ENCODE measurements around the gene ZNF641.

Gene ZNF641

DNA sequence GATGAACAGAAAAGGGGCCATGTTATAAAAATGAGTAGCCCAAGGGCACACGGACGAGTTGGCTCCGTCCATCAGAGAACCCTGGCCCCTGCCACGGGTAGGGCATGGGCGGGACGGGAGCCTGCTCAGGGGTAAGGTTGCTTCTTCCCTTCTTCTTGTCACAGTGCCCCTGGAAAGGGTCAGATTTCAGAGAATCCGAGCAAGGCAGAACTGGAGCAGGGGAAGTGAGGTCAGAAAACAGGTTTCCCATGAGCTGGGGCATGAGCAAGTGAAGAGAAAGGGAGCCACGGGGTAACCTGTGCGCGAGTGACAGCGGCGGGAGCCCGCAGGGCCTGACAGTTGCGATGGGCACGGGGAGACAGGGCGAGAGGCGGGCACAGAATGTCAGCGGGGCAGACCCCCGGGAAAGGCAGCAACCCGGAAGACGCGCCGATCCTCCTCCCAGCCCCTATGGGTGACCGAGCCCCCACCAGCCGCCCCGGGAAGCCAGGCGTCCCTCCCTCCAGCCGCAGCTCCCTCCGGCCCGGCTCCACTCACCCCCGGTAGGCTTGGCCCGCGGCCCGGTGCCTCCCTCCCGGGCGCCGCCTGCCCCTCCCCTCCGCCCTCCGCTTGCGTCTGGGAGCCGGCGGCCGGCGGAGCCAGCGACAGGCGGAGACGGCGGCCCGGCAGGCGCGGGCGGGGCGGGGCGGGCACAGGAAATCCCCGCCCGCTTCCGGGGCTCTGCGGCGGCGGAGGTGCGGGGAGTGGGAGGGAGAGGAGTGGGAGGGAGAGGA lies at the start of gene ZNF641:
ZNF641 (minus strand) TSS at position 671 of the 773 bp plus-strand sequence. CDS start 2,829 bp downstream, outside the sequence.
- peak; percentile 69 for DNase-seq

DNA sequence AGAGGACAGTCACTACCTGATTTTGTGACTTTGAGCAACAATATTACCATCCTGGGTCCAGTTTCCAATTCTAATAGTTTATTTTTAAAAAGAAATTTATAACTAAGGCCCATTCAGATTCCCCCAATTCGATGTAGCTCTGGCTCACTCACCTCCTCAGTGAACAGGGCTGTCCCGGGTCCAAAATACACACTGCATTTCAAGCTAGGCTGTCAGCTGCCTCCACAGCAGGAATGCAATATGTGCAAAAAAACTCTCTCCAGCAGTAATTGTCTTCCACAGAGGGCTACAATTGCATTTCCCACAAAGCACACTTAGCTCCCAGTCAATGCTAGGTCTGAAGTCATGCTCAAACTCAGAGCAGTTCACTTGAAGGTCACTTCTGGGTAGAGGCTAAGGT lies 39.3 kb upstream of the ZNF641 start:
- DNase-seq, result no peak

DNA sequence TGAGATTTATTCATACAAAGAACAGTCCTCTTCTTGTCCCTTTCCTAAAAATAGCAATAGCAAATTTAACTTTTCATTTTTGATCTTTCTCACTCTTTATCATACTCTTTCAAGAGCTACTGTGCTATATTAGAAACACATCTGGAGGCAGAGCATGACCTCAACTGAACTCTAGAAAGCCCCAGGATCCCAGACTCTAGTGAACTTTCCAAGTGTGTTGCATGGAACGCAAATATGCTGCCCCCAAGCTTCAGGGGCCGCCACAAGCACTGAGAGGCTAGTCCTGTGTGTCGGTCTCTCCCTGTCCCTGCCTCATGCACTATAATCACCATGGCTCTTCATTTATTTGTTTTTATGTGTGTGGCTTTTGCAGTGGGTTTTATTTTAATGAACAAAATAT lies 38.7 kb upstream of the ZNF641 start:
- no peak for DNase-seq

DNA sequence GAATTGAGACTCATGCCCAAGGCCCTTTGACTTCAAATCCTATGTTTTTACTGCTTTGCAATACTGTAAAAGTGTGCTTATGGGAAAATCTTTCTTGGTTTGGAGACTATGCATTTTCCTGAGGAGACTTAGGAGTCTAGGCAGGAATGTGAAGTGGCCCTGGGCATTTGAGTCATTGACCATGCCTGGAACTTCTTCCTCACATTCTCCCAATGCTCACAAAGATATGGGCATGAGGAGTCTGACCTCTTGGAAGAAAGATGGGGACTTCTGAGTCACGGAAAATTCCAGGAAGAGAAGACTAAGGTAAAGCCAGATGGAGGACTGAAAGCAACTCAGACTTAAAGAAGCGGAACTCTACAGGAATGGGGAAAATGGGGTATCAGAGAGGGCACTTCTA lies 38.2 kb upstream of the ZNF641 start:
- no peak for DNase-seq

DNA sequence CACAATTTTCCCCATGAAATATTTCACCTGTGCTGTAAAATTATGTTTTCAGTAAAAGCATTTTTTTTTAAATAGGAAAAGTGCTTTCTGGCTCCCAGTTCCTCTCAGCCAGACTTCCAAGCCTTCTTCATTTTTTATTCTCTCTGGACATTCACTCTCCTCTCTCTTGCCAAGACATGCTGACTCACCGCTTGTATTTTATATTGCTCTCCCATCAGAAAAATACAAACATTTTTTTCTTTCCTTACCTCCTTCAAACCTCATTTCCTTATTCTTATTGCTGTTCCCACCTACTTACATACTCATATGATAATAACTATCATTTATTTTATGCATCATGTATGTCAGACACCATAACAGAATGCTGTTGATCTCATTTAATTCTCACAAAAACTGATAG lies 37.7 kb upstream of the ZNF641 start:
- no peak for DNase-seq

DNA sequence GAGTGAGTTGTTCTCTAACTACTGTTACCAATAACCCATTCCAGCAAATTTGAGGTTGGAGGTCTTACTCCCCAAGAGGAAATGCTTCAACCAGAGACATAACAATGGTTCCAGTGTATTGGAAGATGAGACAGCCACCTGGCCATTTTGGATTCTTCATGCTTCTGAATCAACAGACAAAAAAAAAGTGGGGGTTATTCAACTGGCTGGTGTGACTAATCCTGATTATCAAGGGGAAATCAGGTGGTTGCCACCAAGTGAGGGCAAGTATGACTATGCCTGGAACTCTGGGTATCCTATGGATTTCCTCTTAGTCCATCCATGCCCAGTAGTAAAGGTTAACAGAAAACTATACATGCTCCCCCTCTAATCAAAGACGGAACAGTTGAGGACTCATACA lies 29.9 kb upstream of the ZNF641 start:
- DNase-seq, result no peak

DNA sequence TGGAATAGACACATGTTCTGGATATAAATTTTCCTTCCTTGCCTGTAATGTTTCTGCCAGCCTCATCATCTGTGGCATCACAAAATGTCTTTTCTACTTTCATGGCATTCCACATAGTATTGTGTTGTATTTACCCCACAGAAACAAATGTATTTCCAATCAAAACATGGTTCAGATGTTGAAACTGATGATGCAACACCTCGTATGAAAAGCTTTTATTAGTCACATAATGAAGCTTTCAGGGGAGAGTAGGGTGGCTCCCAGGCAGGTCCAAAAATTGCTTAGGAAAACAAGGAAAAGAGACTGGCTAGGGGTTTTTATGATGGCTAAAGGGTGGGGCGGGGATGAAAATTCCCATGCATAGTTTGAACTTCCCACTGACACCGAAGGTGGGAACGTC lies 29.1 kb upstream of the ZNF641 start:
- DNase-seq, result no peak

DNA sequence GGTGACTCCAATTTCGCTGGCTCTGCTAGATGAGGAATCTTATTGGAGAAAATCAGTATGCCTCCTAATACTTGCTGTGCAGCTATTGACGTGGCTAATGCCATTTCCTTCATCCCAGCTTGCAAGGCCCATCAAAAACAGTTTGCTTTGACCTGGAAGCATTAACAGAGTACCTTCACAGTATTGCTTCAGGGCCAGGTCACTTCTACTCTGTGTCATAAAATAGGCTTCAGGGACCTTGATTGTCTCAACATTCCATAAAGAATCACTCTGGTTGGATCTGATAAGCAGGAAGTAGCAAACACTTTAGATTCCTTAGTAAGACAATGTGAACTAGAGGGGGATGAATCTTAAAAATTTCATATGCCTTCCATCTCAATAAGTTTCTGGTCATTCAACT lies 26.9 kb upstream of the ZNF641 start:
- DNase-seq, result no peak

DNA sequence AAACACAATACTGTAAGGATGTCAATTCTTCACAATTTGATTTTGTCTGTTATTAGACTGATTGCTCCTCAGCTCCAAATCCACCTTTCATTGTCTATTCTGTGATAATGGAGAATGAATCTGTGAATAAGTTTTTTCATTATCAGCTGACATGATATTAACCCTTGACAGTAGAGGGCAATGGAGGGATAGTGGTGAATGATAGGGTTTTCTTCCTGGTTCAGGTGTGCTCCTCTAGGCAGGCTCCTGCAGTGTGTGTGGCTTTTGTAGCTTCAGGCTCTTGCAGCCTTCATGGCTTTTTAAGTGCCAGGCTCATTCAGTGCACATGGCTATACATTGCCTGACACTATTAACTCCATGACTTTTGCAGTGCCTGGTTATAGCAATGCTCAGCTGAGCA lies 23.4 kb upstream of the ZNF641 start:
- no peak for DNase-seq

DNA sequence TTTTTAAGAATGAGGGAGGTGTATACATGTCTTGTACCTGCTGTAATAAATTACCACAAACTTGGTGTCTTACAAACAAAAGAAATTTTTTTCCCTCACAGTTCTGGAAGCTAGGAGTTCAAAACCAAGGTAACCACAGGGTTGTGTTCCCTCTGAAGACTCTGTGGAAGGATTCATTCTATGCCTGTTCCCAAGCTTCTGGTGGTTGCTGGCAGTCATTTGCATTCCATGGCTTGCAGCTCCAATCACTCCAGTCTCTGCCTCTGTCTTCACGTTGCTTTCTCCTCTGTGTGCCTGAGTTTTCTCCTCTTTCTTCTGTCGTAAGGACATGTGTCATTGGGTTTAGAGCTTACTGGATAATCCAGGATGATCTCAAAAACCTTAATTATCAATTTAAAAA lies 15.4 kb upstream of the ZNF641 start:
- DNase-seq, result no peak

DNA sequence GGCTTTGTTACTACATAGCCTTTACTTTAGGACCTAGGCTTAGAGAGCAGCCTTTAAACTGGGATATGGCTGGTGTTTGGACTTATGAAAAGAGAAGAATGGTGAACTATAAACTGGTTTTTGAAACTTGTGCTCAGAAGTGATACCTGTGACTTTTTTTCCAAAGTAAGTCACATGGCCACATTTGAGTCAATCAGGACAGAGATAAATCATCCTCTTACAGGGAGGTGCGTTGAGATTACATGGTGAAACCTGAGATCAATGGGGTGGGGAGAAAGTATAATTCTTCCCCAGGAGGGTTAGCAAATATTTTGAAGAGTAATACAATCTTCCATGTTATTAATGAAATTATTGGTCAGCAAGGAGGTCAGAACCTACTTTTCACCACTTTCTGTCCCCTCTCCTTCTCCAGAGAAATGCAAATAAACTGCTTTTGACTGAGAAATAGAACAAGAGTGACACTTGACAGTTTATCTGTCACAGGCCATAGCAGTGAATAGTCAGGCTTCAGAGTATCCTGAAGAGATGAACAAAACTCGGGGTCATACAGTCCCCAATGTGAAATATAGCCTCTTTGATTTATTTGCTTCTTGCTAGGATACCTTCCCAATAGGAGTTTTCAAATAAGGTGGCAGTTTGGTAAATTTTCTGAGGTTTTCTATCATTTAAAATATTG lies 11.1 kb upstream of the ZNF641 start:
- DNase-seq, result no peak

DNA sequence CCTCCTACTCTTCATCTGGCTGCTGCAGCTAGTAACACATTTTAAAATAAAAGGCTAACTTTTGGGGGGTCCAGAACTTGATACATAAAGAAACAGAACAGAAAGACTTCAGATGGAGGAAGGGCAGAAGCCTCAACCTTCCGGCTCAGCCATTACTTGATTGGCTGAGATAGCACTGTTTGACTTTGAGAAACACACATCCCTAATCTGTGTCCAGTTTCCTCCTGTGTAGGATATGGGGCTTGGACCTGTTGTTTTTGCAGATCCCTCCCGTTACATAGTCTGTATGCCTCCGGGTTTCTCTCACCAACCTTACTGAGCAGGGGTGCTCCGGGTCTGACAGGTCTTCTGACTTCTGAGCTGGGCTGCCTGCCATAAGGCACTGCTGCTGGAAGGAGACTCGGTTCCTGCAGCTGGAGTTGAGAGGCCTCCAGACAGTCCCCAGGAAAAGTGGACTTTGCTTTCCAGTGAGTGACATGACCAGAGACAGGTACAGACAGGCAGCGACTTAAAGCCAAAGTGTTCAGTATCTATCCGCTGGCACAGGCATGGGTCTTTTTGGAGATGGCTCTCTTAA lies 8.3 kb upstream of the ZNF641 start:
- DNase-seq, result no peak

DNA sequence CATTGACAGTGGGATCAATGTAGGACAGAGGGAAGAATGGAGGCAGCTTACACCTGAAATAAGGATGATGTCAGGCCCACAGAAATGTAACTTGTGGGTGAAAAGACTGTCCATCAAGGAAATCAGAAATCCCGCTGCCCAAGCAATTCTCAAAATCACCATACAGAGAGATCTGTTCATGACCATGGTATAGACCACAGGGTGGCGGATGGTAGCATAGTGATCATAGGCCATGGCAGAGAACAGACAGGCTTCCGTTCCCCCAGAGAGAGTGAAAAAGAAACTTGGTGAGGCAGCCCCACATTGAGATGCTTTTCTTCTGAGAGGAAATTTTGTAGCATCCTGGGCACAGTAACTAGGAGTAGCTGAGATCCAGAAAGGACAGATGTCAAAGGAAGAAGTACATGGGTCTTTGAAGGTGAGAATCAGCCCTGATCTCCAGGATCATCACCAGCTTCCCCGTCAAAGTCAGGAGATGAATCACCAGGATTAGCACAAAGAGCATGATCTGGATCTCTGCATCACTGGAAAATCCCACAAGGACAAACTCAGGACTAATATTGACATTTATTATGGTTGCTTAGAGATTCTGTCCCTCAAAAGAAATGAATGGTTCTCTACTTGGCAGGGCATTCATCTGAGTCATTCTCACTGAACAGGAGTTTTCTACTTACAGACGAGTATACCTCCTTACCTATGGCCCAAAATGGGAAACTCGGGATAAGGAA lies 5.5 kb upstream of the ZNF641 start:
- DNase-seq, result no peak

DNA sequence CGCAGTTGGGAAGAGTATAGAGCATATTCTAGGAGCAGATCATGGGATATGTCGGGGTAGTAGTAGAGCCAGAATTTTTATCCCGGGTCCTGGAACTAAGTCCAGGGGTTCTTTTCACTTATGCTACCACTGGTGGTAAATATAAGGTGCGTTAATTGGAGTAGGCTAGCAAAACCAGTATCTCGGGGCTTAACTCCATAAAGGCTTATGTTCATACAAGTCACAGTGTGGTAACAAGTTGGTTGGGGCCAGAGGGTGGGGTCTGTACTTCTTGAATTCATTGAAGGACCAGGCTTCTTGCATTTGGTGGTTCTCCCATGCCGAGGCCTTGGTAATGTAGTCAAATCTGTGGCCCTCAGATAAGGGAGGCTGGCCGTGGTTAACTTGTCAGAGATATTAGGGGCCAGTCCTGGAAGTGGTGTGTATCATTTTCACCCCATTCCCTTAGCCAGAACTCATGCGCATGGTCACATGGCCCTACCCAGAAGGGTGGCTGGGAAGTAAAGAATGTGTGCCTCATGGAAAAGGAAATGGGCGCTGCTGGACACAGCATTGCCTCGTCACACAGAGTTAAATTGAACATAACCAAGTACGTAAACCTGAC lies 1.5 kb upstream of the ZNF641 start:
- no peak for DNase-seq

DNA sequence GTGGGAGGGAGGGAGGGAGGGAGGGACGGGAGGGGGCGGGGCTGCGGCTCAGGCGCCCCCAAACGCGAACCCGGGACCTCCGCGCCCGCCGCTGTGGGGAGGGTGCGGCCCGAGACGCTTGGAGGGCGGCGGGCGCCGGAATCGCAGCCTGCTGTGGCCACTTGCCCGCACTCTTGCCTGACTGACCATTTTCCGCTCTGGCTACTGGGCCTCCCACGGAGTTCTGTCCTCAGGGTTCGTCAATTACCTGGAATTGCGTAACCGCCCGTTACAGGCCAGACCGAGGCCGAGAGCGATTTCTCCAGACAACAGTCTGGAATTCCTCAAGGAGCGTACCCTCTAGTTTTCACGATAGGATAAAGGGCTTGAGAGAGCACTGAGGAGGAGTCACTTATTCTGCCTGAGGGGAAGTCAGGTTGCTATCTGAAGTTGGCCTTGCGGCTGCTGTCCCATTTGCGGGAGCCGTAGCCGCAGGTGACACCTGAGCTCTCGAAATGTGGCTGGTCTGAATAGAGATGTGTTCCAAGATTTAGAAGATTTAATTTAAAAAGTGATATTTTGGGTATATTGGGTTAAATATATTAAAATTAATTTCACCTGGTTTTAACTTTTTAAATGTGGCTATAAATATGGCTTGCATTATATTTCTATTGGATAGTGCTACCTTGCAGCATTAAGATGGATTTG lies 446 bp upstream of the ZNF641 start:
- DNase-seq, result peak; percentile 63

DNA sequence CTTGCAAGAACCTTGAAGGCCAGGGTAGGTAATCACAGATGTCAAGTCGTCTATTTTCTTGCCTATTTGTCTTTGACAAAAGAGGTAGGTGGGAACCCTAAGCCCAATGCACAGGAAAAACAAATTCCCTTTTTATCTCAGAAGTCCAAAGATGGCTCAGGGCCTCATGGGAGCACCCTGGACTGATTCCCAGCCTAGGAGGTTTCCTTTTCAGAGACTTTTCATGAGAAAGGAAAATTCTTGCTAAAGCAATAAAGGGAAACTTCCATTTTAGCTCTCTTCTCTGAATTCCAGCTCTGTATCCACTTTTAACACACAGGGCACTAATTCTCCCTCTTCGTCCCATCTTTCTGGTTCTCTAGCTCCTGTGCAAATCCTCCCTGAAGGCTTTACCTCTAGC lies 1.2 kb downstream of the ZNF641 start:
- peak; percentile 28 for DNase-seq

DNA sequence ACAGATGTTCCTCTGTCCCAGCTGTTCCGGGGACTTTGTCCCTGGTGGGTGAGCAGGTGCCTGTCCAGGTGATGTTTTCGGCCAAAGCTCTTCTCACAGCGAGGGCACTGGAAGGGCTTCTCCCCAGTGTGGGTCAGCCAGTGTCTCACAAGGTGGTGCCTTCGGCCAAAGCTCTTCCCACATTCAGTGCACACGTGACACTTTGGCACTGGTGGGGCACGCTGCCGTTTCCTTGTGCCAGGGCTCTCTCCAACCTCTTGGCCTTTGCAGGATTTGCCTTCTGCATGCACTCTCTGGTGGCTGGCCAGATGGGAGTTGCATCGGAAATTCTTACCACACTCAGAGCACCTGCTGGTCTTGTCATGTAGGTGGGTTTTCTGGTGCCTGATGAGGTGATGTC lies 7.7 kb downstream of the ZNF641 start:
- DNase-seq, result no peak

DNA sequence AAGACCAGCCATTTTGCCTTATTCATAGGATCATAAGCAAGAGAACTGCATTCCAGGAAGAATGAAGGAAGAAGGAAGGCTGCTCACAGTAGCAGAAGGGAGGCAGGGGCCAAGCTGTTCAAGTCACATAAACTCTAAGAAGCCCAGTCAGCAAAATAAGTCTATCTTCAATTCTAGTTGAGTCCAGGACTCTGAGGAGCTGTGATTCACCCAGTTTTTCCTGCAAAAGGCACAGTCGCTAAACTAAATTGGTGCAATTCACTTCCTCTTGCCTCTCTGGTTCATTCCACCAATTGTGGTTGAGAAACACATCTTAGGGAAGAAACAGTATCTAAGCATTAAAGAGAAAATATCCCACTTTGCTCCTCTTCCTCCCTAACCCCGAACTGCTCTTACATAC lies 9.8 kb downstream of the ZNF641 start:
- DNase-seq, result no peak

DNA sequence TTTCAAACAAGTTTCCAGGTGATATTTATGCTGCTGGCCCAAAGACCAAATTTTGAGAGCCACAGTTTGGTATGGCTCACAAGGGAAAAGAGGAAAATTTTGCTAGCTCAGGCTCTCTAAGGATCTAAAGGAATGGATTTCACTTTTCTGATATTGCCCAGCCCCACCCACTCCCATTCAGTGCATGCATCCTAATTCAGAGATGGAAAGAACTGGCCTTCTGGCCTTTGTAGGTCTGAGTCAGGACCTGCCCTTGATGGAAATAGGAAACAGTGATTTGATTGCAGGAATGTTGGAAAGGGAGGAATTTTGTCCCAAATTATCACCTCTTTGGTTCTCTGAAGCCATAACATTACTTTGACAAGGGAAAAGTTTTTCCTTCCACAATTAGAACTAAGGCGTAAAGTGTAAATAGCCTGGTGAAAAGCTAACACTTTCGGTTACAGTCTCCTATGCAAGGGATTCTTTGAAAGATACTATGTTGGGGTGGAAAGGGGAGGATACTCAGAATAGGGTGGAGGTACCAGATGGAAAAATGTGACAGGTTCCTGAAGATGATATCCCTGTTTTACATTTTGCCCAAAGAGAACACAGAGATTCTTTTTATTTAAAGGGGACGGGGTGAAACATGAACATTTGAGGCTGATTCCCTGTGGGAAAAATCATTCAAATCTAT lies 11.1 kb downstream of the ZNF641 start:
- DNase-seq, result no peak

DNA sequence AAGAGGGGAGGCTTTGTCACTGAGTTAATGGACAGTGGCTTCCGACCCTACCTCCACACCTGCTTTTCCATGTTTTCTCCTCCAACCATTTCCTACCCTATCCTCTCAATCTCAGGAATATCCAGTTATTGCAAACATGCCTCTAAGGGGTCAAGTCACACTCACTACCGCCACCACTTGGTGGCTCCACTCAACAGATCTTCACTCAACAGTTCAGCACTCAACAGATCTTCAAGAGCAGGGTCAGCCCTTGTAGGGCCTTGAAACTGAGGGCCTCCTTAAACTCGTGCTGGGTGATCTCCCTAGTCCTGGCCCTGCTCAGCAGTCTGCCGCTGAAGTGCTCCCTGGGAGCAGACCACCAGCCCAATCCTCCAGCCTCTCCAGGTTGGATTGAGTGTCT lies 14.2 kb downstream of the ZNF641 start:
- DNase-seq, result no peak

DNA sequence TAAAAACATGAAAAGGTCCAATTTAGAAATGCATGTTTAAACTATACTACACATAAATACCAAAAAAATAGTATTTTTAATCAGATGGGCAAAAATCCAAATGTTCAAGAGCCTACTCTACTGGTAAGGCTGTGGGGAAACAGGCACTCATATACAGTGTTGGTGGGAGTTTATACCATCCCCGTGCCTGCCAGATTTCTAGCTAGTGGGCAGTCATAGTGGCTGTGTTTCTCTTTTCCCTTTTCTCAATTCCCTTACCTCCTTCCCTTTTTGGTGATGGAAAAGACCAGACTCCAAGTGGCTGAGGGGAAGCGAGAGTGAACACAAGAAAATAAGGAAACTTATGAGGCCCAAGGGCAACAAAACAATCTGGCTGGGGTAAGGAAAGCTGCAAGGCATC lies 14.7 kb downstream of the ZNF641 start:
- DNase-seq, result no peak

DNA sequence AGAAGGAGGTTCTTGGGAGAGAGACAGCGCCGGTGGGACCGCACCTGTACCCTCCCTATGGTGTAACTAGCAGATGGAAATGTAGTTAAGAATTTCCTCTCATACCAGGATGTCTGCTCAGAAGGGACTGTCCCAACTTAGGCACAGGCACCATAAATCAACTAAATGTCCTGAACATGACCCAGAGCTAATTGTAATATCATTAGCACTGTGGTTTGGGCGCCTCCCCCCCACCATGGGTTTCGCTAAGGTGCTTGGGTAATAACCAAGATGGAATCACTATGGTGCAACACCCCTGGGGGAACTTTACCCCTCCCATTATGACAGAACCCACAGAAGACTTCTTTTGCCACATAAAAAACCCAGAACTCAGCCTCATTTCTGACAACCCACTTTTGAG lies 15.9 kb downstream of the ZNF641 start:
- no peak for DNase-seq
